ENCODE measurements around the gene CEACAM1. TPM values are rescaled to one million over a fixed set of nuclear protein-coding genes. Genes with fewer than 3 reads are reported as not detected.
A peak's percentile ranks its signal among the peaks of the same experiment; 100 is the strongest.

Gene CEACAM1
- total and polyA plus RNA-seq, 2 of the 13 experiments (the other 11 are each of a cell fraction or from before 2014, with no cell fraction given) = 13.5 to 332 TPM

DNA sequence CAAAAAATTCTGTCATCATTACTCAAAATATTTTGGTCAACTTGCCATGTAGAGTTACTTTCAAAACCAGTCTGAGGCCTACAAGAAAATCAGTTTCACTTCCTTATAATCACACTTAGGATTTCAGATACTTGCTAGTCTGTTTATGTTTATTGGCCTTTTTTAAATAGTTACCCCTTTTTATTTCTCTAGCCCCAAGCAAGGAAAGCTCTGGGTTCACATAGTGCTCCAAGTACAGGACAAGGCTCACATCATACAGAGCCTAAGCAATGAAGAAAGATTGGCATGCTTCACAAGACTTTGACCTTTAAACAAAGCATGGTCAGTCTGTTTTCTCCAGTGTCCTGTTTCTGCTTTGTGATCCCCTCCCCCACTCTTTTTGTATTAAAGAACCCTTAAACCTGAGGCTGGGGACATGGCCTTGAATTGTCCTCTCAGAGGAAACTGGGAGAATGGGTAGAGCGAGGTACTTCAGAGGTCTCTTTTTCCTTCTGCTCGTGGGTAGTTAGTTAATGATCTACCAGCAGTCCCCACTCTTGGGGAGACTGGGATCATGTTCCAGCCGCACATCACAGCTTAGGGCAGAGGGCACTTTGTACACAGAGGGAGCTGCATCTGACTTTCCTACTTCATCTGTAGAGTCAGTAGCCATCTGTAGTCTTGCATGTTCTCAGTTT lies 30.7 kb downstream of the CEACAM1 start (continued):
- TF ChIP-seq, protein P1, sequence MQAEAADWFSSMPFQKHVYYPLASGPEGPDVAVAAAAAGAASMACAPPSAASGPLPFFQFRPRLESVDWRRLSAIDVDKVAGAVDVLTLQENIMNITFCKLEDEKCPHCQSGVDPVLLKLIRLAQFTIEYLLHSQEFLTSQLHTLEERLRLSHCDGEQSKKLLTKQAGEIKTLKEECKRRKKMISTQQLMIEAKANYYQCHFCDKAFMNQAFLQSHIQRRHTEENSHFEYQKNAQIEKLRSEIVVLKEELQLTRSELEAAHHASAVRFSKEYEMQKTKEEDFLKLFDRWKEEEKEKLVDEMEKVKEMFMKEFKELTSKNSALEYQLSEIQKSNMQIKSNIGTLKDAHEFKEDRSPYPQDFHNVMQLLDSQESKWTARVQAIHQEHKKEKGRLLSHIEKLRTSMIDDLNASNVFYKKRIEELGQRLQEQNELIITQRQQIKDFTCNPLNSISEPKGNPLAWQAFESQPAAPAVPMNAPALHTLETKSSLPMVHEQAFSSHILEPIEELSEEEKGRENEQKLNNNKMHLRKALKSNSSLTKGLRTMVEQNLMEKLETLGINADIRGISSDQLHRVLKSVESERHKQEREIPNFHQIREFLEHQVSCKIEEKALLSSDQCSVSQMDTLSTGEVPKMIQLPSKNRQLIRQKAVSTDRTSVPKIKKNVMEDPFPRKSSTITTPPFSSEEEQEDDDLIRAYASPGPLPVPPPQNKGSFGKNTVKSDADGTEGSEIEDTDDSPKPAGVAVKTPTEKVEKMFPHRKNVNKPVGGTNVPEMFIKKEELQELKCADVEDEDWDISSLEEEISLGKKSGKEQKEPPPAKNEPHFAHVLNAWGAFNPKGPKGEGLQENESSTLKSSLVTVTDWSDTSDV (CRISPR knock-in tag; IDR thresholded peaks at IDR 0.05) = no peak
- TF ChIP-seq DNMT3B (CRISPR knock-in tag; conservative IDR thresholded peaks at IDR 0.05) (peak; percentile 53; the same call in 1 of the 2 replicates), RFX5 (IDR thresholded peaks at IDR 0.05; ENCODE audit: low read depth, low read length) (no peak), HDAC2 (CRISPR knock-in tag; IDR thresholded peaks at IDR 0.05) (peak; percentile 78; the same call in 1 of the 2 replicates), ZFP62 (CRISPR knock-in tag; IDR thresholded peaks at IDR 0.05) (no peak), SPEN (CRISPR knock-in tag; IDR thresholded peaks at IDR 0.05; ENCODE audit: low read depth) (peak; percentile 46), NCOR1 (IDR thresholded peaks at IDR 0.05; ENCODE audit: borderline replicate concordance, low read length) (peak; percentile 95), SALL2 (CRISPR knock-in tag; IDR thresholded peaks at IDR 0.05) (no peak), ZNF431 (CRISPR knock-in tag; IDR thresholded peaks at IDR 0.05; ENCODE audit: borderline replicate concordance, low read depth) (no peak), PRPF4 (IDR thresholded peaks at IDR 0.05; ENCODE audit: low read depth, low read length, poor library complexity, severe bottlenecking) (no peak), ZNF781 (CRISPR knock-in tag; IDR thresholded peaks at IDR 0.05; ENCODE audit: borderline replicate concordance, not compliant biosample characterization) (no peak), ZNF549 (CRISPR knock-in tag; IDR thresholded peaks at IDR 0.05) (no peak), ZNF10 (CRISPR knock-in tag; IDR thresholded peaks at IDR 0.05; ENCODE audit: borderline replicate concordance, low read depth) (no peak), ZNF350 (CRISPR knock-in tag; IDR thresholded peaks at IDR 0.05; ENCODE audit: borderline replicate concordance, low read depth) (peak; percentile 58; the same call in 1 of the 2 replicates), NPAS2 (CRISPR knock-in tag; IDR thresholded peaks at IDR 0.05; ENCODE audit: borderline replicate concordance) (no peak), TCF7L2 (IDR thresholded peaks at IDR 0.05; ENCODE audit: low read depth, low read length) (no peak), CBX5 (CRISPR knock-in tag; IDR thresholded peaks at IDR 0.05; ENCODE audit: borderline replicate concordance) (peak; percentile 72; the same call in 1 of the 2 replicates), ZNF703 (CRISPR knock-in tag; IDR thresholded peaks at IDR 0.05; ENCODE audit: borderline replicate concordance) (no peak), MED1 (CRISPR knock-in tag; IDR thresholded peaks at IDR 0.05) (peak; percentile 92), REXO4 (CRISPR knock-in tag; IDR thresholded peaks at IDR 0.05; ENCODE audit: borderline replicate concordance) (no peak), ZNF737 (CRISPR knock-in tag; IDR thresholded peaks at IDR 0.05; ENCODE audit: borderline replicate concordance) (no peak)
- TF ChIP-seq, protein P2, sequence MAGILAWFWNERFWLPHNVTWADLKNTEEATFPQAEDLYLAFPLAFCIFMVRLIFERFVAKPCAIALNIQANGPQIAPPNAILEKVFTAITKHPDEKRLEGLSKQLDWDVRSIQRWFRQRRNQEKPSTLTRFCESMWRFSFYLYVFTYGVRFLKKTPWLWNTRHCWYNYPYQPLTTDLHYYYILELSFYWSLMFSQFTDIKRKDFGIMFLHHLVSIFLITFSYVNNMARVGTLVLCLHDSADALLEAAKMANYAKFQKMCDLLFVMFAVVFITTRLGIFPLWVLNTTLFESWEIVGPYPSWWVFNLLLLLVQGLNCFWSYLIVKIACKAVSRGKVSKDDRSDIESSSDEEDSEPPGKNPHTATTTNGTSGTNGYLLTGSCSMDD (CRISPR knock-in tag; IDR thresholded peaks at IDR 0.05) = no peak
- TF ChIP-seq, protein P3, sequence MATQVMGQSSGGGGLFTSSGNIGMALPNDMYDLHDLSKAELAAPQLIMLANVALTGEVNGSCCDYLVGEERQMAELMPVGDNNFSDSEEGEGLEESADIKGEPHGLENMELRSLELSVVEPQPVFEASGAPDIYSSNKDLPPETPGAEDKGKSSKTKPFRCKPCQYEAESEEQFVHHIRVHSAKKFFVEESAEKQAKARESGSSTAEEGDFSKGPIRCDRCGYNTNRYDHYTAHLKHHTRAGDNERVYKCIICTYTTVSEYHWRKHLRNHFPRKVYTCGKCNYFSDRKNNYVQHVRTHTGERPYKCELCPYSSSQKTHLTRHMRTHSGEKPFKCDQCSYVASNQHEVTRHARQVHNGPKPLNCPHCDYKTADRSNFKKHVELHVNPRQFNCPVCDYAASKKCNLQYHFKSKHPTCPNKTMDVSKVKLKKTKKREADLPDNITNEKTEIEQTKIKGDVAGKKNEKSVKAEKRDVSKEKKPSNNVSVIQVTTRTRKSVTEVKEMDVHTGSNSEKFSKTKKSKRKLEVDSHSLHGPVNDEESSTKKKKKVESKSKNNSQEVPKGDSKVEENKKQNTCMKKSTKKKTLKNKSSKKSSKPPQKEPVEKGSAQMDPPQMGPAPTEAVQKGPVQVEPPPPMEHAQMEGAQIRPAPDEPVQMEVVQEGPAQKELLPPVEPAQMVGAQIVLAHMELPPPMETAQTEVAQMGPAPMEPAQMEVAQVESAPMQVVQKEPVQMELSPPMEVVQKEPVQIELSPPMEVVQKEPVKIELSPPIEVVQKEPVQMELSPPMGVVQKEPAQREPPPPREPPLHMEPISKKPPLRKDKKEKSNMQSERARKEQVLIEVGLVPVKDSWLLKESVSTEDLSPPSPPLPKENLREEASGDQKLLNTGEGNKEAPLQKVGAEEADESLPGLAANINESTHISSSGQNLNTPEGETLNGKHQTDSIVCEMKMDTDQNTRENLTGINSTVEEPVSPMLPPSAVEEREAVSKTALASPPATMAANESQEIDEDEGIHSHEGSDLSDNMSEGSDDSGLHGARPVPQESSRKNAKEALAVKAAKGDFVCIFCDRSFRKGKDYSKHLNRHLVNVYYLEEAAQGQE (IDR thresholded peaks at IDR 0.05; ENCODE audit: borderline replicate concordance in 1 of 2, low read depth in 1 of 2, low read length in 2 of 2) = 0 out of 4 replicates have a peak, but pooled peaks of 1 of the 2 experiments have one; percentile 8

Data from HepG2 (cell line).